NCI-H1694 (cell line): Measurements from ENCODE around the gene DEFB110.

Experiments
- DNase-seq: peaks from one replicate; lab custom pipeline; 2025; lab: John Stamatoyannopoulos, UW

DEFB110 gene

DNA sequence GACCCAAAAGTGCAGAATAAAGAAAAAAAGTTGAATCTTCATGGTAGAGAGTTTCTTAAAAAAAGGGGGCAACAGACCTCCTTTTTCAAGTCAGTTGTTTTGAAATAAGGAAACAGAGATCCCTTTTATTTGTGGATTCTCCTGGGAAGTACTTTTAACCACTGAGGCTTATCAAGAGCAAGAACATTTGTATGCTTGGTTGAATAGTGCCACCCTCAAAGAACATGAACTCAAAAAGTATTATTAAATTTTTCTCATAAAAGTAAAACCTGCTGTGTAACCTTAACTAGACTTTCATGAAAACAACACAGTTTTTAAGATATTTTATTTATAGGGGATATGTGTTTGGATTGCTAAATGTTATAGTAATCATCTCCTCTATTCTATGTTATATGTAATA is at the start of gene DEFB110:
Gene DEFB110, minus strand, starts transcription at position 101 of the 400 bp plus-strand sequence. Its CDS starts 59 bp downstream, at position 42.
- DNase-seq, result no peak

DNA sequence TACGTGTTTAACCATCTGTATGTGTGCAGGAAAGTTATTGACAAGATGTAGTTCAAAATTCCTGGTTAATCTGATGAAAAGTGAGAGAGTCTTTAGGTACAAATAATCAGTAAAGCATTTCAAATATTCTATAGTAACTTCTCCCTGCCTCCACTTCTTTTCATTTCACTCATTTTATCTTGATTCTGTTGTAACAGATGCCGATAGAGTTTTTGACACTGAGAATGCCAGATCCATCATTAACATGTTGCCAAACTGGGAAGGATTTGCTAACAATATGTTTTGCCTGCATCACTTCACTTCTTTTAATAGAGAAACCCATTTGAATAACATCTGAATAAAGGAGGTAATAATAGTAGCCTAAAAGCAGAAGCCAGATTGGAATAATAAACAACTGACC is 48.3 kb upstream of the DEFB110 start:
- no peak for DNase-seq

DNA sequence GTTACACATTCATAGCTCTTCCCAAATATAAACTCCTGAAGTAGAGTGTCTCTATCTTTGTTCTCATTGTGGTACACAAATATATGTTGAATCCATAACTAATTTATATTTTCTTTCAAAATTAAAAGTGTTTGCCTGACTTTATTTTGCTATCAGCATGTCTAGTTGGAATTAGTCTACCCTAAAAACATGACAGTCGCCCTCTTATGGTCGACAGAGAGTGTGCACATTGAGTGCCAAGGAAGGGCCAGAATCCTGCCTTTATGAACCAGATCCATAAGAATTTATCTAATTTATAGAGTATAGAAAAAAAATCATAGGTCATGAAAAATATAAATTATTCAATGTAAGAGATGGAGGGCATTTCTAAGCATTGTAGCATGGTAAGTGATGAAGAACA is 40.3 kb upstream of the DEFB110 start:
- DNase-seq, result no peak

DNA sequence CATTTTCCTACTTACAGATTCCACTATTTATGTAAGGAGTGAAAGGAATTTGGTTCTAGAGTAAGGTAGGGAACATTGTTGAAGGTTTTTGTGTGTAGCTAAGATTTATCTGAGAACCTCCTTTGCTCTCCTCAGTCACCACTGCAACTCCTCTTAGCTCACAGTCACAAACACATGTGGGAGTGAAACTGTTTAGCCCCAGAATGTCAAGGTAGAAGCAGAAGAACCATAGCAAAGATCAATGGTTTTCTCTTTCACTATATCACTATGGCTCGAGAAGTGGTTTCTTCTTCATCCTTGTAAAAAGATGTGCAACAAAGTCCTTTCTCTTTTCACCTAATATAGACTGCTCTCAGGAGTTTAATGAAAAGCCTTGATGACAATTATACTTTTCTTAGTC is 34.4 kb upstream of the DEFB110 start:
- DNase-seq, result no peak

DNA sequence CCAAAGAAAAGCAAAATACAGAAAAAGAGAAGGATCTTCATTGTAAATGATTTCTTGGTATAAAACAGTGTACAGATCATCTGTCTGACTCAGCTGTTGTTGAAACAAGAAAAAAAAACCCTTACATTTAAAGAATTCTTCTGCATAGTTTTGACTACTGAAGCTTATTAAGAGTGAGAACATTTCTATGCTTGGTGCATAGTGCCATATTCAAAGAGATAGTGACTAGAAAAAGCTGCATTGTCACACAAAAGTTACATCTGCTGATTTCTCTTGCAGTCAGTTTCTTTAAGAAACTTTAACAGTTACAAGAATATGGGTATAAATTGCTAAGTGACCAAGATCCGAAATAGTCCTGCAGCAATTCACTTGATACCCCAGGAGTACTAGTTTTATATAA is 28.0 kb upstream of the DEFB110 start, which contains the start of gene DEFB112:
Gene DEFB112, minus strand, starts transcription at position 101 of the 400 bp plus-strand sequence. Its CDS starts 60 bp downstream, at position 41.
- no peak for DNase-seq

DNA sequence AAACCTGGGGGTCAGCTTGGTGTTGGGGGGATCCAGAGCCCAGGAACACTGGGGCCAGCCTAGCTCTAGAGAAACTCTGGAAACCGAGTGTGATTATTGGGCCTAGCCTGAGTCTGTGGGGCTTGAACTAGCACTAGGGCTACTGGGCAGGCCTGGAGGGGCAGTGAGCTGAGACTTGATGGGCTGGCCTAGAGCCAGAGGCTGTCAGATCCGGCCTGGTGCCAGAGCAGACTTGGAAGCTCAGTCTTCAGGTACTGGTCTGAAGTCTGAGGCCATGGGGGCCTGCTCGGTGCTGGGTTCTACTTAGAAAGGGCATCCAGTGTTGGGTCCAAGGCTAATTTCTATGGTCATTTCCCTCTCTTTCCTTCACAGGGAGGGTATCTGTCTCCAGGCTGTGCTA is 25.2 kb upstream of the DEFB110 start:
- no peak for DNase-seq

DNA sequence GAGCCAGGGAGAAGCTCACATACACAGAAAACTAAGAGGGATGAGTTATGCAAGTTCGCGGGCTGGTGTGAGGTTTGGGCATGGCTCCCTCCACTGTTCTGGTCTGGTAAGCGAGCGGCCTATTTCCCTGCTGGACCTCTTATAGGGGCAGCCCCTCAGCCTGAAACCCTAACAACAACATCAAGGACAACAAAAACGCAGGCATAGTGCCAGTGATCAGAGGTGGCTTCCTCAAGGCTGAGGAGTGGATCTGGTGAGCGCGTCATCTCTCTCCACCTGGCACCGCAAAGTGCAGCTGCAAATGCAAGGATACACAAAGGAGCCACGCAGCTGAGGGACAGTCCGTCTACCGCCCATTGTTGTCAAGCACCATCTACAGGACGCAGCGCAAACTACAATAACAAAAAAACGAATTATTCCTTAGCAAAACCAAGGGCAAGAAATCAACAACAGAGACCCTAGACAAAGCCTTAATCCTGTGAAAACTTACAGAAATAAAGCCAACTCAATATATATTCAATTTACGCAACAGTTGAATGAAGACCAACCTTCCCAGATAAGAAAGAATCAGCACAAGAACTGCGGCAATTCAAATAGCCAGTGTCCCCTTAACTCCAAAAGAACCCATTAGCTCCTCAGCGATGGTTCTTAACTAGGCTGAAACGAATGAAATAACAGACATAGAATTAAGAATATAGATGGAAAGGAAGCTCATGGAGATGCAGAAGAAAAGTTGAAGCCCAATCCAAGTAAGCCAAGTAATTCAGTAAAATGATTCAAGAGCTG is 9.2 kb upstream of the DEFB110 start:
- no peak for DNase-seq

DNA sequence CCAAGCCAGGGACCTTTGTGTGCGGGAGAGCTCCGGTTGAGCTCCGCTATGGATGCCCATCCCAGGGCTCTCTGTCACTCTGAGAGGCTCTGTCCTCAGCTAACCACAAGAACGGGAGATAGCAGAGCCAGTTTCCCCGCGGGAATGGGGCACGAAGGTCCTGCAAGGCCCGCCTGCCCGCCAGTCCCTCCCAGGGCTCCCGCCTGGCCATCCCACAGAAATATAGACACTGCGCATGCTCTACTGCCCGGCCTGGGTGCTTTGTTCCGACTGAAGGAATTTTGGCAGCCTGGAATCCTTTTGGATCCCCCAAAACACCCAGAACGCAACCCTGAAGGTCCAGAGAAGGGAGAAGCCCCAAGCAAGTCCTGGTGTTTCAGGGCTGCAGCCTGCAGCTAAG is 8.6 kb upstream of the DEFB110 start:
- DNase-seq, result no peak

DNA sequence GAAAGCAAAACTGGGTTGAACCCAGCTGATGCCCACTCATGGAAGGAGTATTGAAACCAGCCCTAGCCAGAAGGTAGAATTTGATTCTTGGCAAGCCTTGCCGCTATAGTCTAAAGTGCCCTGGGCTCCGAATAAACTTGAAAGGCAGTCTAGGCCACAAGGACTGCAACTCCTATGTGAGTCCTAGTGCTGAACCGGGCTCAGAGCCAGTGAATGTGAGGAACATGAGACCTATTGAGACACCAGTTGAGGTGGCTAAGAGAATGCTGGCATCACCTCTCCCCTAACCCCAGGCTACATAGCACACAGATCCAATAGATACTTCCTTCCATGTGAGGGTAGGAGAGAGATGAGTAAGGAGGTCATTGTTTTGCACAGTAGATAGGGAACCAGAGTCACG is 3.5 kb upstream of the DEFB110 start:
- no peak for DNase-seq

DNA sequence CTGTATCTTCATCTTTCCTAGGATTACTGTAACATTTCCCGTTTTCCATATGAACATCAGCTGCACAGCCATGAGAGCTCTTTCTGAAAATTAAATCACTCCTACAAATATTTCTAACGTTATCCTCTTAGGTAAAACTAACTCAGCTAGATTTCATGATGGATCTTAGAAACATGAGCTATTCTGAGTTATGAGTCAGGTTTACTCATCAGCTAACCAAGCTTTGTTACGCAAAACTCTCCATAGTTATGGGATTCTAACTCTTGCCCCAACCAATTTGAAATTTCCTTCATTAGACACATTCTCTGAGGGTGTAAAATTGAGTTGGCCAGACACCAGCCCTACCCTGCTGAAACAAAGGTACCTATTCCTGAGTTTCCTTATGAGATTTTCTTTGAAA is 14.0 kb downstream of the DEFB110 start:
- no peak for DNase-seq

DNA sequence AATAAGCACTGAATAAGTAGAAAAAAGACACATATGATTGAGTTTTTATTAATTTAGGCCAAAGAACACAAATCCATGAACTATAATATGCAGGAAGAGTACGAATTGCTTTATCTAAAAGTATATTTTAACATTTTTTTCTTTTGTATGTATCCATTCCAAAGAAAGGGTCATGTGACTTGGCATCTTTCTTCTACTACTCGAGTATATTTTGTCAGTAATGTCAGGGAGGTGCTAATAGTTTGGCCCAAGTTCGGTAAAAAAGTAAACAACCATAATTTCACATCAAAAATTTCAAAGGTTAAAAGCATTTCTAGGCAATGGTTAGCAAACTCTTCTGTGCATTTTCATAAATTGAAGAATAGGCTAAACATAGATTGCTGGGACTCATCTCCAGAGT is 18.7 kb downstream of the DEFB110 start:
- DNase-seq, result no peak

DNA sequence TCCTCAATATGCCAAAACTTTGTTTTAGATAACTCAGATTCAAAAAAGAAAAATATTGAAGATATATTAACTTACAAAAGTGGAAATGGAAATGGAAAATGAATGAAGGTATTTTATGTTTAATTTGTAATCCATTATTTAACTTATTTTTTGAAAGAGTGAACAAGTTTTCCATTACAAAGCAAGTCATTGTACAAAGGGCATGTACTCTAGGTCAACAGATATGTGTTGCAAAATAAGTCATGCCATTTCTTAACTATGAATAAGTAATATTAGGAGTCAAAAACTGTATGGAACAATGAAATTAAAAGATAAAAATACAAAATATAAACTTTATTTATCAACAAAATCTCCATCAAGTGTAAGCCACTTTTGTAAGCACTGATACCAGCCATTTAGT is 26.5 kb downstream of the DEFB110 start:
- DNase-seq, result no peak

DNA sequence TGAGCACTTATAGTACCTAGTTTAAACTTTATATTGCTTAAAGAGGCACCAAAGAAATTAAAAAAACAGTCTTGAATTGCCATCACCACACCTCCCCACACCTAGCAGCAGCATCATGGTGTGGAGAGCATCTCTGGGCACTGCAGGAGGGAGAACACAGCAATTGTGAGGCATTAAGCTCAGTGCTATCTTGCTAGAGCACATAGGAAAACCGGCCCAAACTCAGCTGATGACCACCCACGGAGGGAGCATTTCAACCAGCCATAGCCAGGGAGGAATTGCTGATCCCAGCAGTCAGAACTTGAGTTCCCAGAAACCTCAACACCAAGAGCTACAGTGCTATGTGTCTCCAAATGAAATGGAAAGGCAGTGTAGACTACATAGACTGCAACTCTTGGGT is 32.9 kb downstream of the DEFB110 start:
- no peak for DNase-seq

DNA sequence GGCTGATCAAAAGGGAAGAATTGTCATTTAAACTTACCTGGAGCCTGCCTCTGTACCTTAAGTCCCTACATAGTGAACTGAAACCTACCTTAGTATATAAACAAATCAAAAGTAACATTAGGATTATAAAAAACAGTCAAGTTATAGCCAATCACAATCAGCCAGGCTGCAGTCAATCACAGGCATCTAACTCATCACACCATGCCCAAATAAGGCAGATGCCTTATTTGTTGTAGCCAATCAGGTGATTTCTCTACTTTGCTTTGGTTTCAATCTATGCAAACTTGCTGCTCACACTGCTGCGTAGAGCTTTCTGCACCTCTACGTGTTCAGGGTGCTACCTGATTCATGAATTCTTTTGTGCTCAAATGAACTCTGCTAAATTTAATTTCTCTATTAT is 34.0 kb downstream of the DEFB110 start:
- no peak for DNase-seq

DNA sequence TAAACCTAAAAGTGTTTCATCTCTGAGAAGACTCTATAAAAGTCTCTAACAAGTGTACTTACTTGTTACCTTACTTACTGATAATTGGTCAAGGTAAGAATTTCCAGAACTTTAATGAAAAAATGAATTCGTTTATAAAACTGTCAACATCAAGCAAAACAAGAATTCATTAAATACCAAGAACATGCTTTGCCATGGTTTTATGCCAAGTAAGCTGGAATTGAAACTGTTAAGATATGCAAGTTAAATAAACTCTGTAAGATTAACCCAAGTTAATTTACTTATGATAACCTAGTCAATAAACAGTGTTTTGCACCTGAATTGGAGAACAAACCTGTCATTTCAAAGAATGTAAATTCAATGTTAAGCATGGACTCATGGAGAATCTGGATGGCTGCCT is 35.2 kb downstream of the DEFB110 start:
- no peak for DNase-seq

DNA sequence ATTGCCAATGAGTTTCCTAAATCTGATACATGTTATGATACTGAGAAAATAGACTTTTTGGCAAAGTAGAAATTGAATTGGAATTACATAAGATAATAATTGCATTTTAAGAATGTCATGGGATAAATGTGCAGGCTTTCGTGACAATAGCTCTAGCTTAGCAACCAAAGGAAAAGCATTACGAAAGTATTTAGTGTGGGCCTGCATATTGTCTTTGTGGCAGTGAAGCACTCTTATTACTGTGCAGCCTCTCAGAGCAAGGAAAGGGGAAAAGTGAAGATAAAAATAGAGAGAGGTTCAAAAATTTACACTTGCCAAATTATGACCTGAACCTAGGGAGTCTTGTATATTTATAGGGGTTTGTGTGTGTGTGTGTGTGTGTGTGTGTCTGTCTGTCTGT is 39.7 kb downstream of the DEFB110 start:
- DNase-seq, result no peak

DNA sequence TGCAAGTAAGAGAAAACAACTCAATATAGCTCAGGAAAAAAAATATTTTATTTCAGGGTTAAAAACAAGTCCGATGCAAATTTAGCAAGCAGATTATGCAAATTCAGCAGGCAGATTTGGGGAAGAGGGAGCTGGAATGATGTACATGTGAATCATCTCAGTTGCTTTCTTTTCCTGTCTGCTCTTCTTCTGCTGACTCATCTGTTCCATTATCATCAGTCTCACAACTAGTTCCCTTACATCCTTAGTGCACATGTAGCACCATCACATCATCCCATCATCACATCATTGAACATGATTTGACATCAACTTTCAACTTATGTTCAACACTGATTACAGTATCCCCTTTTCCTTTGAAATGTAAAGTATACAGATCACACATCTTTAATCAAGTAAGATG is 40.9 kb downstream of the DEFB110 start:
- no peak for DNase-seq

DNA sequence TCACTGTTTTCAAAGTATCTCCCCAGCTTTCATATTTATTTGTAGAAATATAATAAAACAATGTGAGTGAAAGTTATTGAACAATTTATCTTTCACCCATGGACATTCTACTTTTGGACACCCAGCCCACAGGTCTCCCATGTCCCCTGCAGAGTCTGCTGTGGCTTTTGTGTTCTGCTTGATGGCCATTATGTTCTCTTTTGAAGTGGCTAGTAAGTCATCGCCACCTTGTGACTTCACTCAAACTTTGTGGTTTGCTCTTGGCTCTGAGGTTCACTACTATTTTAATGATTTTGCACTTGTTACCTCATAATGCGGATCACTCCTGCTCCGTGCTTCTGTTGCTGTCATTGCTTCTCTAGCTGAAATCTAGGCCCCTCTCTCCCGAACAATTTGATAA is 42.2 kb downstream of the DEFB110 start:
- DNase-seq, result no peak

DNA sequence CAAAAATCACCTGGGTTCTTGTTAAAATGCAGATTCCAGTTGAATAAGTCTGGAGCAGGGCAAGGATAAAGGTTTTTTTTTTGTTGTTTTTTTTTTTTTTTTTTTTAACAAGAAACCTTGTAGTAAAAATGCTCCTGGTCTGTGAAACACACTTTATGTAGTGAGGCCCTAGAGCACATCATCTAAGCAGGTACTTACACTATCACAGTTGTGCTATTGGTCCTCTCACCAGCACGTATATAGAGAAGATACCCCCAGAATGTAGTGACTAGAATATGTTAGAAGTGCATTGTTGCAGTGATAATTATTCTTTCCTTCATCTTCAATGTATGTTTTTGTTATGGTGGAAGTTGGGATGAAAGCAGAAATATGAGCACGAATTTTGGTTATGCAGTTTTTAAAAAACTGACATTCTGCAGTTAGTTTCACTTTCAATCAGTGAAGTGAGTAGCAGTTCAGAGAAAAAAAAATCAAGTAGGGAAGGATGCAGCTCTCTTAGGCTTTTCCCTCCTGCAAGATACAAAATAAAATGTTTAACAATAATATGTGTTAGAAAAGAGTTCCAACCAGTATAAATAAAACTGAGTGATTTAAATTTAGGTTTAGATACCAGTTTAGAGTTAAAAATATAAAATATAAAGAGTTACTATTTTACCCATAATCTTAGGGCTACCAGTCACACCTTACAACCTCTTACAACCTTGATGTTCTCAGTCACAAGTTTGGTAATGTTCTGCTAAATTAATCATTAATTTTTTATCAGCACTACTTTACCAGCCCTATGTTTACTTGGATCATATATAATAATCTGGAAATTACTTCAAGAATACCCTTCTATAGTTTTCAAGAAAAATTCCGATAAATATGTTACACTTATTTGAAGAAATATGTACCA is 43.2 kb downstream of the DEFB110 start:
- no peak for DNase-seq

DNA sequence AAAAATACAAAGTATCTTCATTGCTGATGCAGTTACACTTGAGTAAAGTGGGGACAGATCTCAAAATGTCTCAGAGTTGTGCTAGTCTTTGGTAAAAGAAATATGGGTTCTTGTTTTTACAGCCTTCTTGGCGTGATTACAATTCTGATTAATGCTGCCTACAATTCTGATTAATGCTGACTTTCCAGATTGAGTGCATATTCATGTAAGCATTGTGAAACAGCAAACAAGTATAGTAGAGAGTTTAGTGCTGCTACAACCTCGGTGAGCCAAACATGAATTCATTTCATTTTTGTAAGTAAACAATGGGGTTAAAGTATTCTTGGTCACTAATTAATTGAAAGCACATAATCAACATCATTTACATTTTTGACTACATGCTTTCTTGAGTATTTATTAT is 52.2 kb downstream of the DEFB110 start, which contains the start of gene DEFB113:
Gene DEFB113, minus strand, starts transcription at position 21 of the 400 bp plus-strand sequence. Its CDS starts 0 bp downstream, at position 21.
- no peak for DNase-seq
